H1 (cell line): ENCODE results near the gene MRPL40. TPM values are rescaled to one million over a fixed set of nuclear protein-coding genes. Genes with fewer than 3 reads are reported as not detected.

Experiments
- ATF2 ChIP-seq: IDR thresholded peaks from 2 replicates; pipeline ENCODE4 v1.6.1; 2012; ENCODE audit warnings: low read length, inconsistent platforms
- ATF3 ChIP-seq: IDR thresholded peaks from 2 replicates; pipeline ENCODE4 v1.6.1; 2011; ENCODE audit warnings: low read depth, mild to moderate bottlenecking, low read length; ENCODE audit not compliant: insufficient read depth
- CTBP2 ChIP-seq: IDR thresholded peaks from 2 replicates; pipeline ENCODE4 v1.7.0; 2011; ENCODE audit warnings: borderline replicate concordance, mild to moderate bottlenecking, moderate library complexity, mixed read lengths, low read length; ENCODE audit not compliant: insufficient read depth, insufficient read length
- NRF1 ChIP-seq: IDR thresholded peaks from 2 replicates; pipeline ENCODE4 v1.6.1; 2011; ENCODE audit warnings: mild to moderate bottlenecking, low read depth, low read length, improper control_type of control experiment
- YY1 ChIP-seq: IDR thresholded peaks from 2 replicates; pipeline ENCODE4 v1.6.1; 2011; ENCODE audit warnings: low read depth, mild to moderate bottlenecking, low read length
- polyA plus RNA-seq, 7 experiments: library from polyadenylated mRNA; depleted of rRNA in 3 of 7; stranded (reverse) in 5 of 7; unstranded in 2 of 7; fragments of >200 nt in 5 of 7; fragments of 200-250 nt in 2 of 7; gene quantifications; 1 replicate in 5 of 7; 2 replicates in 1 of 7; 4 replicates in 1 of 7; pipeline versions ENCODE4 v1.2.1 to v1.2.3, GENCODE V29; 2011 to 2013; ENCODE audit warnings: missing spikeins in 2 of 7, mixed read lengths in 2 of 7
- total RNA-seq: library from RNA; stranded (reverse); fragmentation: NEBNext Ultra II Directional; extraction: Animal tissue kit (Norgen Biotek cat#: 25700); gene quantifications from 2 replicates; pipeline ENCODE4 v1.2.1, GENCODE V29; 2021

Gene MRPL40
- total and polyA plus RNA-seq, 2 of the 8 experiments (the other 6 are each of a cell fraction or from before 2014, with no cell fraction given), result 12.4 to 14.5 TPM

- TF ChIP-seq ATF3, result no peak
- no peak for TF ChIP-seq YY1
- no peak for TF ChIP-seq ATF2
- no peak for TF ChIP-seq NRF1
- TF ChIP-seq CTBP2, result no peak
Observed at GRCh38 chr22:19406846-19407245, 25.5 kb upstream of the MRPL40 start (continued).
